ENCODE results near the gene OPN4.

OPN4 gene

DNA sequence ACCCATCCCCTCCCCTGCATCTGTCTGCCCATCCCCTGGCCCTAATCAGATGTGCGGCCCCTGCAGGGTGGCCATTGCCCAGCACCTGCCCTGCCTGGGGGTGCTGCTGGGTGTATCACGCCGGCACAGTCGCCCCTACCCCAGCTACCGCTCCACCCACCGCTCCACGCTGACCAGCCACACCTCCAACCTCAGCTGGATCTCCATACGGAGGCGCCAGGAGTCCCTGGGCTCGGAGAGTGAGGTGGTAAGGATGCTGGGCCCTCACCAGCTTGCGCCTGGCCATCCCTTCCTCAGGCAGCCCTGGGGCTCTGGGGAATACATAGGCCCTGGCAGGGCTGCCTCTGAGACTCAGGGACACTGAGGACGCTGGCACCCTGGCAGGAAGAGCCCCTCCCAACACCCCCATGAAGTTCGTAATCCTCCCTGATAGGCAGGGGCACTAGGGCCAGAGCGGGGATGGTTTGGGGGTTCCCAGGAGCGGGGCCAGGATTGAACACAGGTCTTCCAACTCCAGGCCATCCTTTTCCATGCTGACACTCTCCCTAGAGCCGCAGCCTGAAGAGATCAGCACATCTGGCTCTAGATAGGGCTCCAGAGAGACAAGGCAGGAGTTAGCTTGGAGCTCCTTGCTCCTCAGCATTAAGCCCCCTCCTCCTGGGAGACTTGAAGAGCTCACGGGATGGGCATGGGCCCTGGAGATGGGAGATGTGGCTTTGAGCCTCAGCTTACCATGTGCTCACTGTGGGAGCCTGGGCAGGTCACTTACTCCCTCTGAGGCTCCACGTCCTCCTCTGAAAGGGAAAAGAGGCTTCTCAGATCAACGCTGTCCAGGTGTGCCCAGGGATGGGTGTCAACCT is 8.1 kb downstream of the OPN4 start:
- DNase-seq, result no peak

DNA sequence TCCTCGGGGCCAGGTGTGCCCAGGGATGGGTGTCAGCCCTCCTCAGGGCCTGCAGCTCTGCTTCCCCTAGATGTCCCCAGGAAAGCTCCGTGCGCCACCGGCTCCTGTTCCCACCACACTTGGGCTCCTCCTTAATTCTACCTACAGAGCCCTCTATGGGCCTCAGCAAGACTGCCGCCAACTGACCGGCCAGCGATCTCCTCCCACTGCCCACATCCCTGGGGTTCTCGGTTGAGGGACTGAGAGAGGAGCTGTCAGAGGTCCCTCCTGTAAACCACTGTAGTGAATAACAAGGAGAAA is 8.6 kb downstream of the OPN4 start:
- no peak for DNase-seq

DNA sequence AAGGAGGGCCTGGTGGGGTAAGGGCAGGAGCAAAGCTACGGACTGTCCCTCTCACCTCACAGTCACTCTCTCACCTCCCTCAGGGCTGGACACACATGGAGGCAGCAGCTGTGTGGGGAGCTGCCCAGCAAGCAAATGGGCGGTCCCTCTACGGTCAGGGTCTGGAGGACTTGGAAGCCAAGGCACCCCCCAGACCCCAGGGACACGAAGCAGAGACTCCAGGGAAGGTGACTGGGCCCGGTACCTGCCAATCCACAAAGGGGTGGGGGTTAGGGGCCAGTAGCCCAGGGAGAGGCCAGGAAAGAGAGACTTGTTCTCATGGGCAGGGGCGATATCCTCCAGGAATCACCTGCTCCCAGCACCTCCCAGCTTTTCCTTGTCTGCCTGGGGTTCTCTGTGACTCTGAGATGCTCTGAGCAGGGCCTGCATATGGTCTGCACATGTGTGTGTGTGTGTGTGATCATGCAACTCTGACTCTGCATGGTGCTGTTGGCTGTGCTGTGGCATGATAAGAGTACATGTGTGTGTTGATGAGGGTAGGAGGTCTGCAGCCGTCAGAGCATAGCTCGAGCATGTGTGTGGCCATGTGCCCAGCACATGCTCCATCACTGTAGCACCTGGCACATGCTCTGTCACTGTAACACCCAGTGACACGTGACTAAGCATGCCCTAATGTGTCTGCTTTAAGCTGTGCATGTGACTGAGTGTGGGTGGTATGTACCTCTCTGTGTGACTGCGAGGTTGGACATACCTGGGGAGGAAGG is 9.4 kb downstream of the OPN4 start:
- no peak for DNase-seq

- DNase-seq, result no peak
Observed at GRCh38 chr10:86664341-86665217, 10.2 kb downstream of the OPN4 start.

- DNase-seq, result no peak
Observed at GRCh38 chr10:86665218-86665607, 10.9 kb downstream of the OPN4 start.

DNA sequence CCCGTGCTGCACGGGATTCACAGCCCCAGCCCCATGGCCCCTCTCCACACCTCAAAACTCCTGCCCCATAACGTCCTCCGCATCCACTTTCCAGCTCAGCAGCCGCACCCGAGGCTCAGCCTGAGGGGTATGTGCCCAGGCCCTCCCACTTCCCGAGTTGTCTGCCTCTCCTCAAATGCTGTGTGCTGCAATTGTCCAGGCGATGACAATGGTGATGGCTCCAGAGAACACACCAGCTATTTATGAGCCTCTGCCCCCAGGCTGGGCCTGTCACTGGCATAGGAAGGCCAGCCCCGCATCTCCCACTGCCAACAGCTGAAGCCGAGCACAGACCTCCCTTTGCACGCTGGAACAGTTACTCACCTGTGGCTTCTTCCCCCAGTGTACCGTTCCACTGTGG is 11.5 kb downstream of the OPN4 start:
- no peak for DNase-seq

GRCh38 chr10:86666538-86666937 is 12.2 kb downstream of the OPN4 start:
- no peak for DNase-seq

- no peak for DNase-seq
Observed at GRCh38 chr10:86667421-86668181, 13.3 kb downstream of the OPN4 start.

DNA sequence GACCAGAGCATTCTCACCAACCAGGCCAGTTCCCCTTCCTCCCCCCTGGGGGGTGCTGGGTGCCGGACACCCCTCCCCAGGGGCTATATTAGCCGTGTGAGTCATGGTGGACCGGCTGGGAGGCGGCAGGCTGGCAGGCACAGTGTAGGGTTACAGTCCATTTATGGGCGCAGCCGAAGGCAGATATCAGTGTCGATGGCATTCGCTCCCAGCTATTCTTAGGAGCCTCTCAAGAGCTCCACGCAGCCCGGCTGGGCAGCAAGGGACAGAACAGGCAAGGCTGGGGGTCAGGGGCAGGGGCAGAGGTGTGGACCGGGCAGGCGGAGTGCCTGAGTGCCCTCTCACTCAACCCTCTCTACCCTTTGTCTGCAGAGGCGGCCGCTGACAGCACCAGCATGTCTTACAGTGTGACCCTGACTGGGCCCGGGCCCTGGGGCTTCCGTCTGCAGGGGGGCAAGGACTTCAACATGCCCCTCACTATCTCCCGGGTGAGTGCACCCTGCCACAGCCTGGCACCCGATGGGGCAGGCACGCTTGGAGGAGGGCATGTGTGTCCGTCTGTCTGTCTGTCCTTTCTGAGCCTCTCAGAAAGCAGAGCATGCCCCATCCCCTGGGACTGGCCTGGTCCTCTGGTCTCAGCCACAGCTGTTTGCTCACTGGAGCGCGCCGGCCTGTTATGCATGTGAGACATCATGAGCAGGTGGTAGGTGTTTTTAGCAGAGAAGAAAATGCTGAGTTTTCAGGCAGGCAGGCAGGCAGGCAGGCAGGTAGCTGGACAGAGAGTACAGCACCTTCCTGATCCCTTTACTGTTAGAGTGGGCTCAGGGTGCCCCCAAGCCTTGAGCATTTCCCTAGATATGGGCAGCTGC is 14.2 kb downstream of the OPN4 start, which contains the start of gene LDB3:
Gene LDB3, plus strand, starts transcription at position 215 of the 869 bp plus-strand sequence. Its CDS starts 181 bp downstream, at position 396.
- no peak for DNase-seq

DNA sequence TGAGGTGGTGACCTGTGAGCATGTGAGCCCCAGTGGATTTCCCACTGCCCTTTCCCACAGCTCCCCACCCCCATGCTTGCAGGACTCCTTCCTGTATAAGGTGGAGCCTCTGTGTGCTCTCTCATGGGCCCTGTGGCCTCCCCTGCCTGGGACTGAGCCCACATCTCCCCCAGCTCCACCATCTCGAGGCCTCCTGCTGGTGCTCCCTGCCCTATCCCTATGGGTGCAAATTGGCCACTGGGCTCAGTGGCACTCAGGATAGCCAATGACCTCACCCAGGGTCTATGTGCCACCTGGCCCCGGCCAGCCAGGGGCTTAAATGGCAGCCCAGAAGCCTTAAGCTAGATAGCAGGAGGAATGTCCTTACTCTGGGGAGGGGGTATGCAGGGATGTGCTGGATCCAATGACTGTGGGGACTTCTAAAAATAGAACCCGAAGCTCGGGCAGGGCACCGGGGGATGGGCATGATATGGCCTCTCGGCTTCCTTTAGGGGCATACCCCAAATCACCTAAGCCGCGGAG is 16.0 kb downstream of the OPN4 start:
- no peak for DNase-seq

- DNase-seq, result no peak
Observed at GRCh38 chr10:86670876-86671275, 16.5 kb downstream of the OPN4 start.

- no peak for DNase-seq
Observed at GRCh38 chr10:86671419-86671818, 17.1 kb downstream of the OPN4 start.

DNA sequence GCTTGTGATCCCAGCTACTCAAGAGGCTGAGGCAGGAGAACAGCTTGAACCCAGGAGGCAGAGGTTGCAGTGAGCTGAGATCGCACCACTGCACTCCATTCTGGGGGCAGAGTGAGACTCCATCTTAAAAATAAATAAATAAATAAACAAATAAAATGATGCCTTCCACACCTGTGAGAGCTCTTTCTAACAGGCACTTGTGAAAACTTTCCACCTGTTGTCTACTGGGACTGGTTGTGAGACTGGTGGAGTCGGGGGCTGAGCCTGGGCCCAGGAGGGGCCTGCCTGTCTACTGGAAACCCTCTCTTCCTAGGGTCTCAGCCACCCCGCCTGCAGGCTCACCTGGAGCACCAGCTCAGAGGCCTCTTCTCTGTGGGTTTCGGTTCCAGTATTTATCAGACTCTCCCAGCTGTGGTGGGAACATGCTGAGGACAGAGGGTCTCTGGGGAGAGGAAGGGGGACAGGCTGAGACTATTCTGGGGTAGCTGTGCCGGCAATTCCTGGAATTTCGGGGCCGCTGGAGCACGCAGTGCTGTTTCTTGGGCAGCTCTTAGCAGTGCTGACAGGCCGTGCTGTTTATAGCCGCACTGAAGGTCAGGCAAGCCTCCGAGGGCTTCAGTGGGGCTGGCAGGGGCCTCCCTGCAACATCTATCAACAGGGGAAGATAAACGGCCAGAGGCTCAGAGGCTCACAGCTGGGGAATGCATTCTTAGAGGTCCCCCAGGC is 17.8 kb downstream of the OPN4 start:
- DNase-seq, result no peak

GRCh38 chr10:86673216-86673826 is 19.0 kb downstream of the OPN4 start:
- DNase-seq, result no peak

- no peak for DNase-seq
Observed at GRCh38 chr10:86673827-86674581, 19.7 kb downstream of the OPN4 start.

GRCh38 chr10:86674912-86675311 is 20.6 kb downstream of the OPN4 start:
- DNase-seq, result no peak

DNA sequence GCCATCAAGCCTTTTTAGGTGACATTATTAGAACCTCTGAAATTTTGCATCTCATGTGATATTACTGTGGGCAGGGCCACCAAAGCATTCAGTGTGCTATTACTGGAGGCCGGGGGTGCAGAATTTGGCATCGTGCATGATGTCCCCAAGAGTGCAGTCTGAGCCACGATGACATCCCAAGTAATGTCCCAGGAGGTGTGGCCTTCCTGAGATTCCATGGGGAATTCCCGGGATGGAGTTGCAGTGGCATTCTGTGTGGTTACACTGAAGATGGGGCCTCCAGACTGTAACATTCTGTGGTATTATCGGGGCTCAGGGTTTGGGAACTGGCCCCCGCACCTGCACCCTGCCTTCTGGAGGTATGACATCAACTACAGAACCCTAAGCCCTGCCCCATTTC is 23.0 kb downstream of the OPN4 start:
- no peak for DNase-seq

DNA sequence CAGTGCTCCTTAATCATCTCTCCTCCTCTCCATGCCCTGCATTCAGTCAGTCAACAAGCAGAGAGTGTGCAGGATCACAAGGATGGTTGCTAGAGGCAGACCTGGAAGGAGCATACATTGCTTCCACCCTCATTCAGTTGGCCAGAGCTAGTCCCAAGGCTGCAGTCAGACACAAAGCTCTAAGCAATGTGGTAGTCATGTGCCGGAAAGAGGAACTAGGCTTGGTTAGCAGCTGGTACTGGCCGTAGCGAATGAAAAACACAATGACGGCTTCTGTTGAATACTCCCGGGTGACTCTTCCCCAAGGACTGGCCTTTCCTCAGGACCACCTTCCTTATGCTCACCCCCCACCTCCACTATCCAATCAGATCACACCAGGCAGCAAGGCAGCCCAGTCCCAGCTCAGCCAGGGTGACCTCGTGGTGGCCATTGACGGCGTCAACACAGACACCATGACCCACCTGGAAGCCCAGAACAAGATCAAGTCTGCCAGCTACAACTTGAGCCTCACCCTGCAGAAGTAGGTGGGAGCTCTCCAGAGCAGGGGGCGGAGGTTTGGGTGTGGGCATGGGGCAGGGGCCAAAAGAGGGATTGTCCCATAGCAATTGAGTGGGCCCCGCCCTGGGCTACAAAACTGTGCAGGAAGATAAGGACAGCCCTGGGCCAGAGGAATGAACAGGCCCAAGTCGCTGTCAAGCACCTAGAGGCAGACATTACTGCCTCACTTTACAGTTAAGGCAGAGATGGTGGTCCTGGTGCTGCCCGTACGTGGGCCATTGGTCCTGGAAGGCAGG is 24.8 kb downstream of the OPN4 start:
- no peak for DNase-seq
